Naive thymus-derived CD4-positive, alpha-beta T cell (primary cell): ENCODE measurements around the gene FOXI1. TPM values are rescaled to one million over a fixed set of nuclear protein-coding genes. Genes with fewer than 3 reads are reported as not detected.

Experiments
- ATAC-seq: fragments of 150-1000 bp; cut with Tn5 transposase; 2 replicates; pipeline ENCODE4 v1.10.0; 2021; ENCODE audit warnings: mild to moderate bottlenecking, moderate library complexity
- CTCF ChIA-PET: fragments of 350-600 bp; sonication (Branson Sonifier 250); formaldehyde crosslinking; loops from one replicate; lab custom pipeline; 2021; ENCODE audit warnings: antibody characterized with exemption; lab: Charles Lee
- POLR2A ChIA-PET: fragments of 350-600 bp; sonication (Branson Sonifier 250); formaldehyde crosslinking; loops from one replicate; lab custom pipeline; 2021; ENCODE audit warnings: antibody characterized with exemption, inconsistent platforms; lab: Charles Lee
- DNase-seq, 9 donors: peaks; one replicate each; pipeline versions ENCODE4 v3.0.0 to v3.0.0-alpha.2; 2020 to 2022; ENCODE audit warnings: mixed read lengths in 1 of 9
- H3K27ac ChIP-seq: one replicate; pipeline ENCODE4 v1.7.0; 2013; ENCODE audit warnings: mild to moderate bottlenecking, low read depth, low read length, moderate library complexity
- H3K27me3 ChIP-seq, 2 donors: one replicate each; pipeline ENCODE4 v1.7.0; 2013; ENCODE audit warnings: low read length in 2 of 2, mild to moderate bottlenecking in 2 of 2, moderate library complexity in 2 of 2; ENCODE audit not compliant: control insufficient read depth in 2 of 2, insufficient read depth in 2 of 2
- H3K36me3 ChIP-seq, 3 experiments: 1 replicate in 2 of 3; 2 replicates in 1 of 3; pipeline ENCODE4 v1.7.0; 2013; ENCODE audit warnings: low read length in 3 of 3, mild to moderate bottlenecking in 3 of 3, moderate library complexity in 1 of 3; ENCODE audit not compliant: insufficient read depth in 3 of 3, control insufficient read depth in 2 of 3
- H3K4me1 ChIP-seq, 2 donors: one replicate each; pipeline ENCODE4 v1.7.0; 2013; ENCODE audit warnings: low read length in 2 of 2, mild to moderate bottlenecking in 2 of 2, moderate library complexity in 1 of 2; ENCODE audit not compliant: control insufficient read depth in 2 of 2, insufficient read depth in 2 of 2
- H3K4me3 ChIP-seq: 2 replicates; pipeline ENCODE4 v1.7.0; 2013; ENCODE audit warnings: mild to moderate bottlenecking, low read length
- H3K9me3 ChIP-seq, 3 experiments: 1 replicate in 2 of 3; 2 replicates in 1 of 3; pipeline ENCODE4 v1.7.0; 2013; ENCODE audit warnings: low read length in 3 of 3; ENCODE audit not compliant: control insufficient read depth in 2 of 3
- H3K27ac Mint-ChIP-seq, 9 donors: one replicate each; pipeline ENCODE4 v1.8.0; 2020 to 2022; ENCODE audit warnings: mixed read lengths in 9 of 9, mild to moderate bottlenecking in 8 of 9, moderate library complexity in 5 of 9, inconsistent platforms in 2 of 9
- H3K27me3 Mint-ChIP-seq, 5 donors: one replicate each; pipeline ENCODE4 v1.8.0; 2021 to 2022; ENCODE audit warnings: mixed read lengths in 5 of 5, mild to moderate bottlenecking in 1 of 5
- H3K36me3 Mint-ChIP-seq, 5 donors: one replicate each; pipeline ENCODE4 v1.8.0; 2020 to 2022; ENCODE audit warnings: mixed read lengths in 5 of 5, mild to moderate bottlenecking in 3 of 5, inconsistent platforms in 1 of 5
- H3K4me1 Mint-ChIP-seq, 7 donors: one replicate each; pipeline ENCODE4 v1.8.0; 2020 to 2022; ENCODE audit warnings: mixed read lengths in 7 of 7, mild to moderate bottlenecking in 3 of 7, inconsistent platforms in 1 of 7
- H3K4me3 Mint-ChIP-seq, 10 donors: one replicate each; pipeline ENCODE4 v1.8.0; 2020 to 2022; ENCODE audit warnings: mild to moderate bottlenecking in 10 of 10, mixed read lengths in 10 of 10, moderate library complexity in 6 of 10, inconsistent platforms in 2 of 10
- H3K9me3 Mint-ChIP-seq, 11 donors: one replicate each; pipeline ENCODE4 v1.8.0; 2020 to 2022; ENCODE audit warnings: mixed read lengths in 11 of 11, mild to moderate bottlenecking in 4 of 11, inconsistent platforms in 1 of 11, moderate library complexity in 1 of 11
- intact Hi-C, 2 donors: fragments of 100-400 bp; cut with micrococcal nuclease; formaldehyde crosslinking; loops; one replicate each; pipeline ENCODE4 v1.15.1; 2023
- polyA plus RNA-seq, 2 donors: library from polyadenylated mRNA; unstranded; fragments of 300-500 nt; fragmentation: Illumina TruSeq; gene quantifications; one replicate each; pipeline ENCODE4 v1.2.3, GENCODE V29; 2021
- total RNA-seq, 6 experiments: library from RNA in 5 of 6; stranded (reverse) in 5 of 6; gene quantifications; 1 replicate in 5 of 6; 2 replicates in 1 of 6; pipeline ENCODE4 v1.2.3 and lab custom pipeline; 2021 to 2026

Gene FOXI1
- total and polyA plus RNA-seq, 7 experiments from 2014 or later: 0.13 to 0.29 TPM; not detected in 5

- Mint-ChIP-seq H3K27me3 (peaks cover 5 to 57% (median 24%) of the 10 kb centered on the region in 5 donors), H3K4me3 (no peak overlapping the region), H3K36me3 (peaks cover 0 to under 1% (median 0%) of the 10 kb centered on the region in 5 donors), H3K4me1 (no peaks in the 10 kb centered on the region), H3K27ac (no peak overlapping the region), H3K9me3 (peaks cover 0 to 11% (median 0%) of the 10 kb centered on the region in 11 donors)
- ChIA-PET CTCF (no interaction called here), POLR2A (interaction anchor here (0.7 kb wide), 1 partner anchor 12 kb away, joined by 4 read pairs; no protein-coding TSS in a partner anchor)
- H3K36me3 ChIP-seq: no peaks in the 10 kb centered on the region
- no peaks in the 10 kb centered on the region for H3K9me3 ChIP-seq
- H3K4me1 ChIP-seq: no peaks in the 10 kb centered on the region
- intact Hi-C loops: no loop called here
- DNase-seq (no peak), ATAC-seq (no peak)
- H3K4me3 ChIP-seq: no peak overlapping the region
- H3K27me3 ChIP-seq: no peaks in the 10 kb centered on the region
- no peak overlapping the region for H3K27ac ChIP-seq
Measured at GRCh38 chr5:170132269-170132975, 26.7 kb downstream of the FOXI1 start.

- Mint-ChIP-seq H3K4me3 (no peak overlapping the region), H3K27me3 (peaks cover 5 to 54% (median 20%) of the 10 kb centered on the region in 5 donors), H3K4me1 (no peaks in the 10 kb centered on the region), H3K9me3 (peaks cover 0 to 5% (median 0%) of the 10 kb centered on the region in 11 donors), H3K27ac (no peak overlapping the region), H3K36me3 (no peaks in the 10 kb centered on the region)
- intact Hi-C loops: no loop called here
- H3K36me3 ChIP-seq: no peaks in the 10 kb centered on the region
- no peak overlapping the region for H3K4me3 ChIP-seq
- no peaks in the 10 kb centered on the region for H3K27me3 ChIP-seq
- ChIA-PET POLR2A (no interaction called here), CTCF (no interaction called here)
- no peaks in the 10 kb centered on the region for H3K9me3 ChIP-seq
- no peak overlapping the region for H3K27ac ChIP-seq
- H3K4me1 ChIP-seq: no peaks in the 10 kb centered on the region
- DNase-seq: no peak
- no peak for ATAC-seq
Measured at GRCh38 chr5:170132976-170133448, 27.3 kb downstream of the FOXI1 start.

GRCh38 chr5:170135796-170136490 lies 30.2 kb downstream of the FOXI1 start:
- CTCF ChIA-PET: no interaction called here
- H3K4me1 Mint-ChIP-seq: no peaks in the 10 kb centered on the region
- H3K4me3 Mint-ChIP-seq: no peak overlapping the region

GRCh38 chr5:170136506-170136905 lies 30.8 kb downstream of the FOXI1 start:
- Mint-ChIP-seq H3K4me1 (peaks cover 0 to 4% (median 0%) of the 10 kb centered on the region in 7 donors), H3K27me3 (peaks cover 4 to 30% (median 10%) of the 10 kb centered on the region in 5 donors), H3K27ac (no peak overlapping the region), H3K4me3 (no peak overlapping the region), H3K36me3 (no peaks in the 10 kb centered on the region), H3K9me3 (no peaks in the 10 kb centered on the region)
- Histone ChIP-seq H3K27me3 (no peaks in the 10 kb centered on the region), H3K4me3 (no peak overlapping the region), H3K4me1 (no peaks in the 10 kb centered on the region), H3K9me3 (no peaks in the 10 kb centered on the region), H3K27ac (no peak overlapping the region), H3K36me3 (no peaks in the 10 kb centered on the region)
- intact Hi-C loops: no loop called here
- DNase-seq (no peak), ATAC-seq (no peak)
- ChIA-PET CTCF (no interaction called here), POLR2A (no interaction called here)

More at GRCh38 chr5:170135796-170136490, 30.2 kb downstream of the FOXI1 start:
- H3K4me3 ChIP-seq: no peak overlapping the region
- Mint-ChIP-seq H3K36me3 (no peaks in the 10 kb centered on the region), H3K27me3 (peaks cover 0 to 31% (median 10%) of the 10 kb centered on the region in 5 donors), H3K9me3 (no peaks in the 10 kb centered on the region), H3K27ac (no peak overlapping the region)
- H3K4me1 ChIP-seq: no peaks in the 10 kb centered on the region
- H3K9me3 ChIP-seq: no peaks in the 10 kb centered on the region
- H3K27me3 ChIP-seq: no peaks in the 10 kb centered on the region
- POLR2A ChIA-PET: no interaction called here
- ATAC-seq: no peak
- no peaks in the 10 kb centered on the region for H3K36me3 ChIP-seq
- no peak for DNase-seq
- intact Hi-C loops: no loop called here
- no peak overlapping the region for H3K27ac ChIP-seq

GRCh38 chr5:170137694-170138214 lies 32.1 kb downstream of the FOXI1 start:
- peaks cover 0 to 1% (median 0%) of the 10 kb centered on the region in 11 donors for H3K9me3 Mint-ChIP-seq
- peaks cover 0 to 5% (median 0%) of the 10 kb centered on the region in 7 donors for H3K4me1 Mint-ChIP-seq
- intact Hi-C loops: no loop called here
- no peaks in the 10 kb centered on the region for H3K36me3 ChIP-seq
- POLR2A ChIA-PET: no interaction called here
- H3K4me1 ChIP-seq: no peaks in the 10 kb centered on the region
- ATAC-seq: no peak
- H3K27me3 ChIP-seq: no peaks in the 10 kb centered on the region
- CTCF ChIA-PET: no interaction called here
- H3K27ac ChIP-seq: no peak overlapping the region
- H3K27me3 Mint-ChIP-seq: peaks cover 4 to 25% (median 7%) of the 10 kb centered on the region in 5 donors
- DNase-seq: no peak
- no peak overlapping the region for H3K4me3 ChIP-seq
- no peaks in the 10 kb centered on the region for H3K36me3 Mint-ChIP-seq
- H3K4me3 Mint-ChIP-seq: no peak overlapping the region
- H3K27ac Mint-ChIP-seq: no peak overlapping the region
- no peaks in the 10 kb centered on the region for H3K9me3 ChIP-seq

GRCh38 chr5:170138273-170138672 lies 32.6 kb downstream of the FOXI1 start:
- Histone ChIP-seq H3K27me3 (no peaks in the 10 kb centered on the region), H3K4me3 (no peak overlapping the region), H3K4me1 (no peaks in the 10 kb centered on the region), H3K9me3 (no peaks in the 10 kb centered on the region), H3K27ac (no peak overlapping the region), H3K36me3 (no peaks in the 10 kb centered on the region)
- intact Hi-C loops: no loop called here
- ATAC-seq: no peak
- ChIA-PET POLR2A (no interaction called here), CTCF (no interaction called here)
- Mint-ChIP-seq H3K4me1 (peaks cover 0 to 5% (median 0%) of the 10 kb centered on the region in 7 donors), H3K27me3 (peaks cover 4 to 25% (median 9%) of the 10 kb centered on the region in 5 donors), H3K9me3 (peaks cover 0 to 1% (median 0%) of the 10 kb centered on the region in 11 donors), H3K36me3 (no peaks in the 10 kb centered on the region), H3K27ac (no peak overlapping the region), H3K4me3 (no peak overlapping the region)
- DNase-seq: no peak
